HG03378 (cell line): Measurements from ENCODE around the gene WDR33.
"Not testable (repeated sequence)": the region's sequence is repeated elsewhere in the genome, so short reads cannot be mapped to it uniquely, and the experiment has no call there.

Source experiments
- ATAC-seq: cut with Tn5 transposase; IDR thresholded peaks from one replicate; pipeline ENCODE4 v1.9.1; 2021; ENCODE audit warnings: mild to moderate bottlenecking, moderate library complexity; ENCODE audit not compliant: unreplicated experiment

The WDR33 gene

GRCh38 chr2:127811397-127812321, 688 bp upstream of the WDR33 start:
- no peak for ATAC-seq

DNA sequence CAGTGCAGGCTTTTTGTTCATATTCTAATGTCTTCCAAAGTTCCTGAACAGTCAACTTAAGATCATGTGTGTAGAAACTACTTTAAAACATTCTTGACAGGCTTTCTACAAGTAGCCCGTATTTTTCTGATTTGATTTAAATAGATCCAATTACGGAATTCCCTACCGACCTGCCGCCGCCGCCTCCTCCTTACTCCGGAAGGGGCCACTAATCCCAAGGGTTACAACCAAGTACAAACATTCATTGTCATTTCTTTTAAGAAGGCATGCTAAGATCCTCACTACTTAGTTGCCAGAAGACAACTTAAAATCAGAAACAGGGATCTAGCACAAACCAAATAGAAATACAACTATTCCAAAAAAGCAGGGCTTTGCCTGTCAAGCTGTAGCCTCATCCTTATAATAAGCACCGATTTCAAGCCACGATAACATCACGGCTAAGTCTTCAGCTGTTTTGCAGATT, 784 bp downstream of the WDR33 start:
- ATAC-seq: no peak

DNA sequence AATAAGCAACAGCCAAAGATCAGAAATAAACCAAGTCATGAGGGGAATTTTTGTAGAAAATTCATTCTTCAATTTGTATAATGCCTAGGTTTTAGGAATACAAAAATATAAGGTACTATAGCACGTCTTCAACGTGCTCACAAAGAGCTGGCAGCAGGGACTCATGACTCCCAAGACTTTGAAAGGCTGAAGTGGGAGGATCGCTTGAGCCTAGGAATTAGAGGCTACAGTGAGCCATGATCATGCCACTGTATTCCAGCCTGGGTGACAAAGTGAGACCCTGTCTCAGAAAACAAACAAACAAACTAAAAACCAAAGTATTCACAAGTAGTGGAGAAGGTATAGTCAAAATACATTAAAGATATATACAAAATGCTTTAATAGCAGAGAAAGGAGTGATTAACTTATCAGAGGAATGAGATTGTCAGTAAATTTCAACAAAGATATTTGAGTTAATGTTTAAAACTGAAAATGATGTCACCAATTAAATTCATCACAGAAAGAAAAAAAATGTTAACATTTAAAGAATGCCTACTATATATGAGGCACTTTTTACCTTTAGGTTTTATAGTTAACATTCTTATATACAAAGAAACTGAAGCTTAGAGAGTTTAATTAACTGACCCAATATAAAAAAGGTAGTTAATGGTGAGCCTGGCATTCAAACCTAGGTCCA, 3.2 kb downstream of the WDR33 start:
- no peak for ATAC-seq

GRCh38 chr2:127806860-127807259, 4.1 kb downstream of the WDR33 start:
- ATAC-seq: not testable (repeated sequence)

DNA sequence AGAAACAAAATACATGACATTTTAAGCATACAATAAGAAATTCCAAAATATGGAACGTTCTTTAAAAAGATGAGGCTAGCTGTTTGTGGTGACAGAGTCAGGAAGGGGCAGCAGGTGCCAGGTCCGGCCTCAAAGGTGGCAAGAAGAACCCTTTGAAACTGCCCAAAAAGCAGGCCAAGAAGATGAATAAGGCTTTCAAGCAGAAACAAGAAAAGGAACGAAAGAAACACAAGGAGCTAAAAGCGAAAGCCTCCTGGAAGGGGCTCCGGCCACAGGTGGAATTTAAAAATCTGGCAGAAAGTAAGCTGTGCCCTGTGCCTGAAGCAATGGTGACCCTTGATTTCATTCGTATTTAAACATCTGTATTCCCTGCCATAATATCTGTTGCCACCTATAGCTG, 5.5 kb downstream of the WDR33 start:
- ATAC-seq: no peak

DNA sequence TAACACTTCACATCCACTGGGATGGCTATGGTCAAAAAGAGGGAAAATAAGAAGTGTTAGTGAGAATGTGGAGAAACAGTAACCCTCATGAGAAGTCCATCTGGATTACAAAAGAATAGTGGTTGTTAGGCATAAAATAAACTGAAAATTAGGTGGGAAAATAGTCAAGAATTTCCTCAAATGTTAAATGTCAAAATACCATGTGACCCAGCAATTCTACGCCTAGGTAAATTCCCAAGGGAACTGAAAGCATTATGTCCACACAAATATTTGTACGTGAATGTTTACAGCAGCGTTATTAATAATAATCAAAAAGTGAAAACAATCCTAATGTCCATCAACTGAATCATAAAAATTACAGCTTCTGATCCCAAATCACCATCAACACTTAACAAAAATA, 11.0 kb downstream of the WDR33 start:
- no peak for ATAC-seq

DNA sequence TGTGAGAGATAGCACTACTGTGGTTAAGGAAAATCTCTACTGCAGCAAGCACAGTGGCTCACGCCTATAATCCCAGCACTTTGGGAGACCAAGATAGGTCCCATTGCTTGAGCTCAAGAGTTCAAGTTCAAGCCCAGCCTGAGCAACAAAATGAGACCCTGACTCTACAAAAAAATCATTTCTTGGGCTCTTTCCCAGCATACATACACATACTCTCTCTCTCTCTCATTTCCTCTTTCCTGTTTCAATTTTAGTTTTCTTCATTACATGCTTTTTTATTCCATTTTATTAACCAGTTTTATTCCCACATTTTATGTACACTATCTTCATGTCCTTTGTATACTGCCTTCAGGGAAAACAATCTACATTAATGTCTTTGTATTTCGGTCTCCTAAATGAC, 14.6 kb downstream of the WDR33 start:
- ATAC-seq: no peak

DNA sequence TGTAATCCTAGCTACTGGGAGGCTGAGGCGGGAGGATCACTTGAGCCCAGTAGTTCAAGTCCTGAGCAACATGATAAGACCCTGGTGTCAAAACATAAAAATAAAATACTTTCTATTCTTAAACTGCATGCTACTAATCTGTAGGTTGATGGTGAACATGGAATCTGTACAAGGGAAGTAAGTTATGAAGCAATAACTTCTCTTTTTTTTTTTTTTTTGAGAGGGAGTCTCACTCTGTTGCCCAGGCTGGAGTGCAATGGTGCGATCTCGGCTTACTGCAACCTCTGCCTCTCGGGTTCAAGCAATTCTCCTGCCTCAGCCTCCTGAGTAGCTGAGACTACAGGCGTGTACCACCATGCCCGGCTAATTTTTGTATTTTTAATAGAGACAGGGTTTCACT, 16.1 kb downstream of the WDR33 start:
- not testable (repeated sequence) for ATAC-seq

- ATAC-seq: no peak
These were observed 18.2 kb downstream of the WDR33 start for GRCh38 chr2:127792805-127793204.

DNA sequence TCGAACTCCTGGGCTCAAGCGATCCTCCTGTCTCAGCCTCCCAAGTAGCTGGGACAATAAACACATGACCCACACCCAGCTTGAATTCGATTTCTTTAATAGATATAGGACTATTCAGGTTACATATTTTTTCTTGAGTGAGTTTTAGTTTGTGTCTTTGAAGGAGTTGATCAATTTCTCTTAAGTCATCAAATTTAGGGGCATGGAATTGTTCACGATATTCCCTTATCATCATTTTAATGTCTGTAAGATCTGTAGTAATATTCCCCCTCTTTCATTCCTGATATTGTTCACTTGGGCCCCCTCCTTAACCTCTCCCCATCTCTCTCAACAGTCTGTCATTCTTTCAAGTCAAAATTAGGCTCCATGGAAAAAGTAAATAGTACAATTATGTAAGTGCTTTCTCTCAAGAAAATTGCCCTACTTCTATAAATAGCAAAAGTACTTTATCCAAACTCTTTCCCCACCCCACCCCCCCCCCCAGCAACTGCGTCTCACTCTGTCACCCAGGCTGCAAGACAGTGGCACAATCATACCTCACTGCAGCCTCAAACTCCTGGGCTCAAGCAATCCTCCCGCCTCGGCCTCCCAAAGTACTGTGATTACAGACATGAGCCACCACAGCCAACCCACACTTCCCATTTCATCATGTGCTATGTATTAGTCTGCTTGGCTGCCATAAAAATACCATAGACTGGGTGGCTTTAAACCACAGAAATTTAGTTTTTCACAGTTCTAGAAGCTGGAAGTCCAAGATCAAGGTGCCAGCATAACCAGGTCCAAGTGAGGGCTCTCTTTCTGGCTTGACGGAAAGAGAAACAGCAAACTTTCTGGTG, 20.1 kb downstream of the WDR33 start:
- no peak for ATAC-seq

DNA sequence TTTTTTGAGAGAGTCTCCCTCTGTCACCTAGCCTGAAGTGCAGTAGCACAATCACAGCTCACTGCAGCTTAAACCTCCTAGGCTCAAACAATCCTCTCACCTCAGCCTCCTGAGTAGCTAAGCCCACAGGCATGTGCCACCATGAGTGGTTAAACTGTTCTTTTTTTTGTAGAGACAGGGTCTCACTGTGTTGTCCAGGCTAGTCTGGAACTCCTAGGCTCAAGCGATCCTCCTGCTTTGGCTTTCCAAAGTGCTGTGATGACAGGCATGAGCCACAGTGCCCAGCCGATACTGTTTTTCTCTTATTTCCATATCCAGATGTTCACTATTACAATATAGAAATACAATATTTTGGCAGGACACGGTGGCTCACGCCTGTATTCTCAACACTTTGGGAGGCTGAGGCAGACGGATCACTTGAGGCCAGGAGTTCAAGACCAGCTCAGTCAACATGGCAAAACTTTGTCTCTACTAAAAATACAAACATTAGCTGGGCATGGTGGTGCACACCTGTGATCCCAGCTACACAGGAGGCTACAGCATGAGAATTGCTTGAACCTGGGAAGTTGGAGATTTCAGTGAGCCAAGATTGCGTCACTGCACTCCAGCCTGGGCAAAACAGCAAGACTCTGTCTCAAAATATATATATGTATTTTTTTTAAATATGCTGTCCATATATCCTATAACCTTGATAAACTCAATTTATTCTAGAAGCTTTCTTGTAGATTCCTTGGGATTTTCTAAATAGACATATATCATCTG, 24.7 kb downstream of the WDR33 start:
- ATAC-seq: no peak

DNA sequence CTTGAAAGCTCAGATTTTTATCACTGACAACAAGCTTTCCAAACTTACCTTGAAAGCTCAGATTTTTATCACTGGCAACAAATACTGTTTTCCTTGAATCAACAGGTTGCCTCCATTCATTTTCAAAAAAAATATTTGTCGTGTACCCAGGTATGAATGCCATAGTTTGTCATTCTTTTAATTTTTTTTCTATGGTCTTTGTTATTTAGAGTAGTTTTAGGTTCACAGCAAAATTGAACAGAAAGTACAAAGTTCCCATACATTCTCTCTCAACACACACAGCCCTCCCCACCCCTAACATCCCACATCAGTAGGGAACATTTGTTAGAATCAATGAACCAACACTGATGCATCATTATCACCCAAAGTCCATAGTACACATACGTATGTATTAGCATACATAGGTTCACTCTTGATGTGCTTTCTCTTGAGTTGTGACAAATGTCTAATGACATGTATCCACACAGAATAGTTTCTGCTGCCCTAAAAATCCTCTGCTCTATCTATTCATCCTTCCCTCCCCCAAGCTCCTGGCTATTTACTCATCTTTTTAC, 25.9 kb downstream of the WDR33 start:
- ATAC-seq: no peak

- no peak for ATAC-seq
These were observed 27.9 kb downstream of the WDR33 start for GRCh38 chr2:127783101-127783500.

DNA sequence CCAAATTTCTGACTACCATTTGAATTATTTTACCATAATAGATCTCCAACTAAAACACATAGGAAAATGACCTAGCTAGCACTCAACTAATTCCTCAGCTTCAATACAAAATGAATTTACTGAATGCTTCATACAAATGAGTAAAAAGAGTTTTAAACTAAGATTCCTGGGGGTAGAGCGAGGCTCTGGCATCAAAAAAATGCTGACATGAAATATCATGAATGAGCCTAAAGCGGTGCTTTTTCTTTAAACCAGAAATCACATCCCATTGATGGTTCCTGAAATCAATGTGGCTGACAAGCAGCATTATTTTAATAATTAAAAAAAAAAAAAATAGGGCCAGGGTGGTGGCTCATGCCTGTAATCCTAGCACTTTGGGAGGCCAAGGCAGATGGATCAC, 32.1 kb downstream of the WDR33 start:
- ATAC-seq: no peak

DNA sequence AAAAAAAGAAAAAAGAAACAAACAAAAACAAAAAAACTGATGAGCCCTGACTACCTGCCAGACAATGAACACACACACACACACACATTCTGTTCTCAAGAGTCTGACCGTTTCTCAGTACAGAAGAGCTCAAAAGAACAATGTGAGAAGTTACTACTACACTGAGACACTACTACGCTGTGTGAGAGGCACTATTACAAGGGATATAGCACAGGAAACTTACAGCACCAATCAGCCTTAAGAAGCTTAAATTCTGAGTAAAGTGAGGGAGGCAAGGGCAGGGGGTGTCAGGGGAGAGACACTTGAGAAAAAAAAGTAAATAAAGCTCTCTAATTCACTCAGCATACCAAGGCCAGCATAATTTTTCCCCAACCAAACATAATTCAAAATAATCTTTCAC, 32.5 kb downstream of the WDR33 start:
- ATAC-seq: no peak

GRCh38 chr2:127776122-127776780, 34.7 kb downstream of the WDR33 start:
- no peak for ATAC-seq

DNA sequence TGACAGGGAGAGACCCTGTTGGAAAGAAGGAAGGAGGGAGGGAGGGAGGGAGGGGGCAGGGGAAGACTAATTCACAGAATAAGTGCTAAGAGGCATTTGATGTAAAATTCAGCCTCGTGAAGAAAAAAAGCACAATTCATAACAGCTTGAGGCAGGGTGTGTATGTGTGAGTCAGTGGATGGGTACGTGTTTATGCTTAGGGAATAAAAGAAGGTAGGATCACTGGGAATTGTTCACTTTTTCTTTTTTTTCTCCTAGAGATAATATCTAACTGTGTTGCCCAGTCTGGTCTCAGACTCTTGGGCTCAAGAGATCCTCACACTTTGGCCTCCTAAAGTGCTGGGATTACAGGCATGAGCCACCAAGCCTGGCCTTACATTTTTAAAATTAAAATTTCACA, 39.2 kb downstream of the WDR33 start:
- no peak for ATAC-seq

GRCh38 chr2:127770973-127771735, 39.8 kb downstream of the WDR33 start:
- ATAC-seq: no peak

GRCh38 chr2:127770534-127770933, 40.4 kb downstream of the WDR33 start:
- not testable (repeated sequence) for ATAC-seq
